ENCODE data around the gene RPL13A.

DNA sequence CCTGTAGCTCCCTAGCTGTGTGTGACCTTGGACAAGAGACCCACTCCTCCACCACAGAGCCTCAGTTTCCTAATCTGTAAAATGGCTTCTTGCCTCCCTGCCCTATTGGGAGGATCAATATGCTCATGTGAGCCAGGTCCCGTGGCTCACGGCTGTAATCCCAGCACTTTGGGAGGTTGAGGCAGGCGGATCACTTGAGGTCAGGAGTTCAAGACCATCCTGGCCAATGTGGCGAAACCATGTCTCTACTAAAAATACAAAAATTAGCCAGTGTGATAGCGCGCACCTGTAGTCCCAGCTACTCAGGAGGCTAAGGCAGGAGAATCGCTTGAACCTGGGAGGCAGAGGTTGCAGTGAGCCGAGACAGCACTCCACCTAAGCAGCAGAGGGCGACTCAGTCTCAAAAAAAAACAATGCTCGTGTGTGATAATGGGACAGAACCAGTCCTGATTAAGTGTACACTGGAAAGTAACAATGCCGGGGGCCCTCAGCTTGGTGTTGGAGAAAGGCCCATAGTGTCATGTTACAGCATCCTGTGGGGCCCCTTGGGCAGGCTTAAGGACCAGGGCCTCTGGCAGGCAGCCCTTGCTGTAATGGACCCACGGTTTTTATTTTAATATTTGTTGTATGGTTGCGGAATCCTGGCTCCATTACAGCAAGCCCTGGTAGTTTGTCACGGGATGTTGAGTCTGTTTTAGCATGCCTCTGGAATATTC, 15.6 kb downstream of the RPL13A start:
- TF ChIP-seq, protein P1, sequence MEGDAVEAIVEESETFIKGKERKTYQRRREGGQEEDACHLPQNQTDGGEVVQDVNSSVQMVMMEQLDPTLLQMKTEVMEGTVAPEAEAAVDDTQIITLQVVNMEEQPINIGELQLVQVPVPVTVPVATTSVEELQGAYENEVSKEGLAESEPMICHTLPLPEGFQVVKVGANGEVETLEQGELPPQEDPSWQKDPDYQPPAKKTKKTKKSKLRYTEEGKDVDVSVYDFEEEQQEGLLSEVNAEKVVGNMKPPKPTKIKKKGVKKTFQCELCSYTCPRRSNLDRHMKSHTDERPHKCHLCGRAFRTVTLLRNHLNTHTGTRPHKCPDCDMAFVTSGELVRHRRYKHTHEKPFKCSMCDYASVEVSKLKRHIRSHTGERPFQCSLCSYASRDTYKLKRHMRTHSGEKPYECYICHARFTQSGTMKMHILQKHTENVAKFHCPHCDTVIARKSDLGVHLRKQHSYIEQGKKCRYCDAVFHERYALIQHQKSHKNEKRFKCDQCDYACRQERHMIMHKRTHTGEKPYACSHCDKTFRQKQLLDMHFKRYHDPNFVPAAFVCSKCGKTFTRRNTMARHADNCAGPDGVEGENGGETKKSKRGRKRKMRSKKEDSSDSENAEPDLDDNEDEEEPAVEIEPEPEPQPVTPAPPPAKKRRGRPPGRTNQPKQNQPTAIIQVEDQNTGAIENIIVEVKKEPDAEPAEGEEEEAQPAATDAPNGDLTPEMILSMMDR (IDR thresholded peaks at IDR 0.05): peak; percentile 51 to 81 (median 74)
- TF ChIP-seq POLR2A (IDR thresholded peaks at IDR 0.05): no peak

All from ovary (tissue), 3 donors.